OCI-LY1 (cell line): ENCODE measurements around the gene SUPT4H1.
A peak's percentile ranks its signal among the peaks of the same experiment; 100 is the strongest.

Experiments
- EZH2 ChIP-seq: fragments of 200-600 bp; sonication (generic), shearing (Covaris generic); IDR thresholded peaks from 2 replicates; pipeline ENCODE4 v1.8.0; 2017; ENCODE audit warnings: borderline replicate concordance, mixed run types, mild to moderate bottlenecking, antibody characterized with exemption, low read length, moderate library complexity, mixed read lengths
- TF ChIP-seq, protein P1 (sequence below): fragments of 200-600 bp; sonication (generic), shearing (Covaris generic); IDR thresholded peaks from 2 replicates; pipeline ENCODE4 v1.5.1; 2017; ENCODE audit warnings: mild to moderate bottlenecking, antibody characterized with exemption, low read length, moderate library complexity, mixed read lengths

DNA sequence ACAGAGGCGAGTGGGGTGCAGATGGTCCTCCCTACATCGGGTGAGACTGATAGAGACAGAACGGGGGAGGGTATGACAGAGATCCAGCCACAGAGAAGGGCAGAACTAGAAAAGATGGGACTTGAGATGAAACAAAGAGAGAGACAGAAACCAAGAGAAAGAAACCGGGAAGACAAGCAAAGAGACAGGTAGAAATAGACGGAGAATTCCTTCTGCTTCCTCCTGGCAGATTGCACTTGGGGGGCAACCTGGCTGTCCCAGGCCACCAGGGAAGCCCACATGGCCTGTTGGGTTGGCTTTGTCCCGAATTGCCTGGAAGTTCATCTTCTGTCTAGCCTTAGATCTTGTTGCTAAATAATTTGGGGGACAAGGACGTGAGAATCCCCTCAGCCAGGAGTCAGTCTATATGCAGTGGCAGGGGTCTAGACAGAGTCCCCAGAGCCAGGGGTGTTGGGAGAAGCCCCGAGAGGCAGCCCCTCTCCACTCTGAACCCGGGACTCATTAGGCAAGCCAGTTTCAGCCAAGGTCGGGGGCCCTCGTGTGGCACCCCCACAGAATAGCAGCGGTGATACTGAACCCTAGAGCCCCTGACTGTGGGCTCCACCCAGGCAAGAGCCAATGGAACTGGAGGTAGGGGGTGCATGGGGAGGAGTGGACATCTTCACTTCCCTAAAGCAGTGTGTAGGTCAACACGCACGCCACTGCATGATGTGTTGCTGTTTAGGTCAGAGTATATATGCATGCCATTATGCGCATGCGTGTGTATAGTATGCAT lies 22.8 kb downstream of the SUPT4H1 start:
- TF ChIP-seq, protein P1, sequence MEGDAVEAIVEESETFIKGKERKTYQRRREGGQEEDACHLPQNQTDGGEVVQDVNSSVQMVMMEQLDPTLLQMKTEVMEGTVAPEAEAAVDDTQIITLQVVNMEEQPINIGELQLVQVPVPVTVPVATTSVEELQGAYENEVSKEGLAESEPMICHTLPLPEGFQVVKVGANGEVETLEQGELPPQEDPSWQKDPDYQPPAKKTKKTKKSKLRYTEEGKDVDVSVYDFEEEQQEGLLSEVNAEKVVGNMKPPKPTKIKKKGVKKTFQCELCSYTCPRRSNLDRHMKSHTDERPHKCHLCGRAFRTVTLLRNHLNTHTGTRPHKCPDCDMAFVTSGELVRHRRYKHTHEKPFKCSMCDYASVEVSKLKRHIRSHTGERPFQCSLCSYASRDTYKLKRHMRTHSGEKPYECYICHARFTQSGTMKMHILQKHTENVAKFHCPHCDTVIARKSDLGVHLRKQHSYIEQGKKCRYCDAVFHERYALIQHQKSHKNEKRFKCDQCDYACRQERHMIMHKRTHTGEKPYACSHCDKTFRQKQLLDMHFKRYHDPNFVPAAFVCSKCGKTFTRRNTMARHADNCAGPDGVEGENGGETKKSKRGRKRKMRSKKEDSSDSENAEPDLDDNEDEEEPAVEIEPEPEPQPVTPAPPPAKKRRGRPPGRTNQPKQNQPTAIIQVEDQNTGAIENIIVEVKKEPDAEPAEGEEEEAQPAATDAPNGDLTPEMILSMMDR, result peak; percentile 70
- TF ChIP-seq EZH2, result no peak
